Kidney (tissue), 14 donors: ENCODE results near the gene SSH3. TPM values are rescaled to one million over a fixed set of nuclear protein-coding genes. Genes with fewer than 3 reads are reported as not detected.
A peak's percentile ranks its signal among the peaks of the same experiment; 100 is the strongest.

Experiments used
- DNase-seq, 5 donors: peaks; one replicate each; pipeline ENCODE4 v3.0.0-alpha.2; 2013 to 2020
- FAIRE-seq: peaks from 2 replicates; lab custom pipeline; 2012; peaks lifted over from hg19 to GRCh38; lab: Jason Lieb, UNC
- H3K27ac ChIP-seq, 2 donors: one replicate each; pipeline ENCODE4 v1.7.0; 2013; ENCODE audit warnings: low read depth in 2 of 2, low read length in 2 of 2, inconsistent platforms in 1 of 2
- H3K27me3 ChIP-seq: one replicate; pipeline ENCODE4 v1.7.1; 2013; ENCODE audit warnings: low read length, inconsistent platforms; ENCODE audit not compliant: control insufficient read depth, insufficient read depth
- H3K36me3 ChIP-seq, 3 donors: one replicate each; pipeline versions ENCODE4 v1.7.0 to v1.7.1; 2013; ENCODE audit warnings: low read length in 3 of 3, control low read depth in 1 of 3, inconsistent platforms in 1 of 3; ENCODE audit not compliant: insufficient read depth in 3 of 3, control insufficient read depth in 2 of 3
- H3K4me1 ChIP-seq, 3 donors: one replicate each; pipeline versions ENCODE4 v1.7.0 to v1.7.1; 2013; ENCODE audit warnings: low read length in 3 of 3, inconsistent platforms in 1 of 3, low read depth in 1 of 3; ENCODE audit not compliant: control insufficient read depth in 2 of 3, insufficient read depth in 2 of 3
- H3K4me3 ChIP-seq, 3 donors: one replicate each; pipeline versions ENCODE4 v1.7.0 to v1.8.1; 2013; ENCODE audit warnings: low read length in 3 of 3, control low read depth in 1 of 3, inconsistent platforms in 1 of 3
- H3K9ac ChIP-seq, 3 donors: one replicate each; pipeline versions ENCODE4 v1.7.0 to v1.7.1; 2013; ENCODE audit warnings: low read length in 3 of 3, control low read depth in 1 of 3, inconsistent platforms in 1 of 3
- H3K9me3 ChIP-seq, 3 donors: one replicate each; pipeline versions ENCODE4 v1.7.0 to v1.7.1; 2013; ENCODE audit warnings: low read length in 3 of 3, control low read depth in 1 of 3, inconsistent platforms in 1 of 3; ENCODE audit not compliant: control insufficient read depth in 2 of 3, insufficient read depth in 1 of 3
- CTCF ChIP-seq: IDR thresholded peaks from 3 replicates; pipeline ENCODE4 v1.5.1; 2012; ENCODE audit warnings: mild to moderate bottlenecking, moderate library complexity, borderline replicate concordance; ENCODE audit not compliant: insufficient read depth; ENCODE audit errors: extremely low read depth
- intact Hi-C: fragments of 100-400 bp; cut with DNase I; formaldehyde crosslinking; loops from one replicate; pipeline ENCODE4 v1.11.1; 2022
- polyA plus RNA-seq: library from polyadenylated mRNA; stranded (reverse); fragments of 350-450 nt; fragmentation: Illumina TruSeq; extraction: RNeasy Lipid Tissue Mini Kit (QIAGEN cat#74804); gene quantifications from one replicate; pipeline ENCODE4 v1.2.3, GENCODE V29; 2014; ENCODE audit warnings: low read depth, low replicate concordance; ENCODE audit not compliant: insufficient read depth
- total RNA-seq: library from RNA; stranded (reverse); fragmentation: NEBNext Ultra II Directional; extraction: Animal tissue kit (Norgen Biotek cat#: 25700); gene quantifications from one replicate; pipeline ENCODE4 v1.2.1, GENCODE V29; 2021
- donor health status: control.
- donor health status: control.
- donor health status: control.
- donor health status: control.
- donor health status: control.
- donor health status: DM: yes; HTN: yes; CAD: no.
- donor health status: Normal renal cell carcinoma (clear cell type).

SSH3 gene
- total and polyA plus RNA-seq, 2 donors from 2014 or later: 25.0 to 68.9 TPM

GRCh38 chr11:67353317-67354074 is 50.2 kb downstream of the SSH3 start, which contains the start of gene POLD4:
Gene POLD4, minus strand, starts transcription at chr11:67353546. Its CDS starts 147 bp downstream, at chr11:67353399.
- peak within 1 kb of the TSS; percentile 77 to 96 (median 95) for H3K9ac ChIP-seq
- FAIRE-seq (no peak), DNase-seq (peak; percentile 96 to 99 (median 97))
- H3K36me3 ChIP-seq: no peaks in the 10 kb centered on the region
- H3K4me3 ChIP-seq: peak within 1 kb of the TSS; percentile 66 to 88 (median 81)
- no peak for TF ChIP-seq CTCF
- H3K27me3 ChIP-seq: no peaks in the 10 kb centered on the region
- H3K9me3 ChIP-seq: no peaks in the 10 kb centered on the region
- H3K4me1 ChIP-seq: peaks cover 2 to 47% (median 33%) of the 10 kb centered on the region in 3 donors
- H3K27ac ChIP-seq: peak within 1 kb of the TSS; percentile 99 to 100
- intact Hi-C loops: no loop called here

GRCh38 chr11:67354075-67355022 is 51.0 kb downstream of the SSH3 start:
- Histone ChIP-seq H3K9ac (peak overlapping the region in 2 of 3 donors; percentile 57 to 96), H3K4me3 (peak overlapping the region in 2 of 3 donors; percentile 62 to 88), H3K9me3 (no peaks in the 10 kb centered on the region), H3K27me3 (no peaks in the 10 kb centered on the region), H3K27ac (peak overlapping the region; percentile 99 to 100), H3K4me1 (peaks cover 2 to 47% (median 33%) of the 10 kb centered on the region in 3 donors), H3K36me3 (no peaks in the 10 kb centered on the region)
- DNase-seq (peak in 3 of 5 donors; percentile 63 to 90 (median 68)), FAIRE-seq (no peak)
- TF ChIP-seq CTCF: no peak
- intact Hi-C loops: no loop called here

- FAIRE-seq (no peak), DNase-seq (peak in 1 of 5 donors; percentile 64)
- no peak overlapping the region for H3K4me3 ChIP-seq
- H3K9ac ChIP-seq: peak overlapping the region in 2 of 3 donors; percentile 4 to 96
- no peaks in the 10 kb centered on the region for H3K36me3 ChIP-seq
- no peaks in the 10 kb centered on the region for H3K9me3 ChIP-seq
- no peak for TF ChIP-seq CTCF
- no peaks in the 10 kb centered on the region for H3K27me3 ChIP-seq
- H3K4me1 ChIP-seq: peaks cover 2 to 47% (median 33%) of the 10 kb centered on the region in 3 donors
- H3K27ac ChIP-seq: peak overlapping the region; percentile 99 to 100
- intact Hi-C loops: no loop called here
Measured at GRCh38 chr11:67355023-67355793, 51.9 kb downstream of the SSH3 start.
